Measurements from ENCODE around the gene NEDD1. TPM values are rescaled to one million over a fixed set of nuclear protein-coding genes. Genes with fewer than 3 reads are reported as not detected.

NEDD1 gene
- total RNA-seq, 1 experiment from 2014 or later = 10.7 TPM

- DNase-seq (ENCODE audit: low read depth) = no peak
- in situ Hi-C loops (cut with HindIII; ENCODE audit: low pct_unique_long_range_greater_than_20kb, low sequenced_read_pairs) = no loop called here
Measured at GRCh38 chr12:96989916-96990315, 82.9 kb downstream of the NEDD1 start.

DNA sequence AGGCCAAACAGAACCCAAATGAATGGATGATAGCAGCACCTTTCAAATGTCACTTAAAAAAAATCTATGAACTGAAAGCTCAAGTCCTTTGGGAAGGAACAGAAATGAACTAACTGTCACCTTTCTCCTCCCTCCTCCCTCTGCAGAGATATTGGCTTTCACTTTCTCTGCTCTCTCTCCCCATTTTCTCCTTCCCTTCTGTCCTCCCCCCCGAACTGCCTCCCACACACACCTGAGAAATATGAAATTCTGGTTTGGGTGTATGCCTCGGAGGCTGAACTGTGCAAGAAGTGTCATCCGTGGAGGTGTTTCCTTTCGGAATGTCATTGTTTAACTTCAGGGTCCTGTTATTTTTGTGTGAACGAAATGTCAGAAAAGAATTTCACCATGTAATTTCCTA is 87.8 kb downstream of the NEDD1 start:
- no peak for DNase-seq (ENCODE audit: low read depth)
- in situ Hi-C loops (cut with HindIII; ENCODE audit: low pct_unique_long_range_greater_than_20kb, low sequenced_read_pairs) = no loop called here

DNA sequence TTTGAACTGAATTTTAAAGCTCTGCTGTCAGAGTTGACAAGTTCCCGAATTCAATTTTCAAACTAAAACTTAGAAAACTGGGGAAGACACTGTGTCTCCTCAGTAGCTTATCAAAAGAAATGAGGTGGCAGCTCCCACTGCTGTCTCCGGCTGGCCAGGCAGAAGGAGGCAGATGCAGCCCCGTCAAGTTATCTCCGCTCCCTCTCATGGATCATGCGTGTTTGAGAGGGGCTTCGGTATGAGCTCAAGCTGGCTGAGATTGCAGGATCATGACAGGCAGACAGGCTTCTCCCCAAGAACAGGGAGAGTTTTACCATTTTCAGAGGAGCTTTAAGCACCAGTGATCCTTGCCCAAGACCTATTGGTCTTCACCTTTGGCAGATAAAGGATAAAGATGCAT is 88.8 kb downstream of the NEDD1 start:
- DNase-seq (ENCODE audit: low read depth) = no peak
- in situ Hi-C loops (cut with HindIII; ENCODE audit: low pct_unique_long_range_greater_than_20kb, low sequenced_read_pairs) = no loop called here

DNA sequence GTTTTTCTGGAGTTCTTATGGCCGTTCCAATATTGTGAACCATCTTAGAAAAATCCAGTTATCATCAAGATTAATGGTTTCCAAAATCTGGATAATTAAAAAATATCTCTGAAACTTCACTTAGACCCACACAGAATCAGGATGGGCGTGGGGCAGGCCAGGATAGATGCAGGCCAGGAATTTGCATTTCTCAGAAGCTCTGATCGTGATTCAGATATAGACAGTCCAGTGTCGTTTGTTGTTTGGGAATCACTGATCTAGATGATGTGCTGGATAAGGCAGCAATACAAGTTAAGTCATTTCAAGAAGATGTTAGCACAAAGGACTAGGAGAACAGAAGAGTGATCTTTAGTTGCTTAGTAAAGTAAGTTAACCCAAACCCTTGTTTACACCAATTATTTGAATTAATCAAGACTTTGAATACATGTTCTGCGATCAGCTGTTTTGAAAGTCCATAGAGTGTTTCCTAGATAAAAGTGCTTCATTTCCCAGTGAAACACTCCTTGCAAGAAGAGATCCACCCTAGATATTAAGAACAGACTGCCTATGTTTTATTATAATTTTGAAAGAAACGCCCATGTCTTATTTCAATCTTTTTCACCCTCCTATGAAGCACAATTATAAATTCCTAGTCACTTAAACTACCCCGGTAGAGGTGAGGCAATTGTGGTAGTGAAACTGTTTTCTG is 90.9 kb downstream of the NEDD1 start:
- in situ Hi-C loops (cut with HindIII; ENCODE audit: low pct_unique_long_range_greater_than_20kb, low sequenced_read_pairs) = no loop called here
- no peak for DNase-seq (ENCODE audit: low read depth)

GRCh38 chr12:97003276-97003675 is 96.2 kb downstream of the NEDD1 start:
- in situ Hi-C loops (cut with HindIII; ENCODE audit: low pct_unique_long_range_greater_than_20kb, low sequenced_read_pairs) = no loop called here
- no peak for DNase-seq (ENCODE audit: low read depth)
